Heart left ventricle (tissue), 13 donors: ENCODE results near the gene DYNC1H1.

Source experiments
- POLR2A ChIP-seq, 2 donors: fragments of 450-650 bp; IDR thresholded peaks; one replicate each; pipeline ENCODE4 v1.6.1; 2017; ENCODE audit warnings: antibody characterized with exemption in 2 of 2, mild to moderate bottlenecking in 2 of 2, moderate library complexity in 2 of 2
- TF ChIP-seq, protein P1 (sequence below), 12 donors: fragments of 200-600 bp; sonication (generic) in 4 of 12; IDR thresholded peaks; one replicate each; pipeline versions ENCODE4 v1.5.0 to v1.8.0; 2018 to 2022; ENCODE audit warnings: antibody characterized with exemption in 12 of 12, mild to moderate bottlenecking in 5 of 12
- donor health status: ischemic (EF 13 %, LVEDD 7.1; RV severe dilation, severe dysfunction).
- donor health status: DM: no; HTN: yes; CAD: no.
- donor health status: DM: no; HTN: no; CAD: no.
- donor health status: ischemic (EF 25% LVEDD 6.9; RV normal size, moderate dysfunction).
- donor health status: ischemic (EF 25% LVEDD 5.7; RV mildly dilated, moderate dysfunction).
- donor health status: ischemic (EF 35%, LVEDD 5.7; RV mildly dilated, moderate dysfunction).
- donor health status: nonischemic (EF 11% LVEDD 7.7; RV severe dilation, severe dysfunction).
- donor health status: DM: yes; HTN: yes; CAD: no.
- donor health status: PGD.
- donor health status: ischemic (EF 29% LVEDD 5.4; RV normal size, mild dysfunction).
- donor health status: nonischemic (EF 23%, LVEDD 6.1; RV moderate dilation, normal function).

GRCh38 chr14:101917413-101918017, 46.9 kb upstream of the DYNC1H1 start:
- TF ChIP-seq, protein P1, sequence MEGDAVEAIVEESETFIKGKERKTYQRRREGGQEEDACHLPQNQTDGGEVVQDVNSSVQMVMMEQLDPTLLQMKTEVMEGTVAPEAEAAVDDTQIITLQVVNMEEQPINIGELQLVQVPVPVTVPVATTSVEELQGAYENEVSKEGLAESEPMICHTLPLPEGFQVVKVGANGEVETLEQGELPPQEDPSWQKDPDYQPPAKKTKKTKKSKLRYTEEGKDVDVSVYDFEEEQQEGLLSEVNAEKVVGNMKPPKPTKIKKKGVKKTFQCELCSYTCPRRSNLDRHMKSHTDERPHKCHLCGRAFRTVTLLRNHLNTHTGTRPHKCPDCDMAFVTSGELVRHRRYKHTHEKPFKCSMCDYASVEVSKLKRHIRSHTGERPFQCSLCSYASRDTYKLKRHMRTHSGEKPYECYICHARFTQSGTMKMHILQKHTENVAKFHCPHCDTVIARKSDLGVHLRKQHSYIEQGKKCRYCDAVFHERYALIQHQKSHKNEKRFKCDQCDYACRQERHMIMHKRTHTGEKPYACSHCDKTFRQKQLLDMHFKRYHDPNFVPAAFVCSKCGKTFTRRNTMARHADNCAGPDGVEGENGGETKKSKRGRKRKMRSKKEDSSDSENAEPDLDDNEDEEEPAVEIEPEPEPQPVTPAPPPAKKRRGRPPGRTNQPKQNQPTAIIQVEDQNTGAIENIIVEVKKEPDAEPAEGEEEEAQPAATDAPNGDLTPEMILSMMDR (IDR thresholded peaks at IDR 0.05): no peak
- TF ChIP-seq POLR2A (IDR thresholded peaks at IDR 0.05): no peak
